HG03469 (cell line): Measurements from ENCODE around the gene ARID4B.
"Not testable (repeated sequence)": the region's sequence is repeated elsewhere in the genome, so short reads cannot be mapped to it uniquely, and the experiment has no call there.

Source experiments
- ATAC-seq: cut with Tn5 transposase; IDR thresholded peaks from one replicate; pipeline ENCODE4 v1.9.1; 2021; ENCODE audit warnings: mild to moderate bottlenecking, moderate library complexity, moderate number of reproducible peaks; ENCODE audit not compliant: unreplicated experiment

Gene ARID4B

GRCh38 chr1:235327559-235328270, at the start of gene ARID4B:
ARID4B (minus strand) TSS chr1:235328179; CDS start chr1:235326919, 1,260 bp downstream.
- ATAC-seq: no peak

- no peak for ATAC-seq
Measured at GRCh38 chr1:235375919-235376605, 48.1 kb upstream of the ARID4B start.

GRCh38 chr1:235369802-235370201, 41.8 kb upstream of the ARID4B start:
- ATAC-seq: no peak

GRCh38 chr1:235368428-235368827, 40.4 kb upstream of the ARID4B start:
- ATAC-seq: no peak

- ATAC-seq: peak; percentile 100
Measured at GRCh38 chr1:235367000-235367908, 39.3 kb upstream of the ARID4B start, which contains the start of gene TBCE. TBCE (plus strand) TSS chr1:235367427; CDS start chr1:235380050, 12,623 bp downstream.

GRCh38 chr1:235366286-235366685, 38.3 kb upstream of the ARID4B start:
- ATAC-seq: no peak

- ATAC-seq: not testable (repeated sequence)
Measured at GRCh38 chr1:235364189-235364588, 36.2 kb upstream of the ARID4B start.

- ATAC-seq: no peak
Measured at GRCh38 chr1:235358899-235359298, 30.9 kb upstream of the ARID4B start.

GRCh38 chr1:235357485-235358373, 29.8 kb upstream of the ARID4B start:
- no peak for ATAC-seq

- no peak for ATAC-seq
Measured at GRCh38 chr1:235351898-235352297, 23.9 kb upstream of the ARID4B start.

- ATAC-seq: no peak
Measured at GRCh38 chr1:235351441-235351840, 23.5 kb upstream of the ARID4B start.

GRCh38 chr1:235343726-235344125, 15.7 kb upstream of the ARID4B start:
- ATAC-seq: no peak

- no peak for ATAC-seq
Measured at GRCh38 chr1:235342471-235342870, 14.5 kb upstream of the ARID4B start.

GRCh38 chr1:235342039-235342438, 14.1 kb upstream of the ARID4B start:
- no peak for ATAC-seq

- no peak for ATAC-seq
Measured at GRCh38 chr1:235341334-235341733, 13.4 kb upstream of the ARID4B start.

- no peak for ATAC-seq
Measured at GRCh38 chr1:235339746-235340145, 11.8 kb upstream of the ARID4B start.

GRCh38 chr1:235336903-235337302, 8.9 kb upstream of the ARID4B start:
- no peak for ATAC-seq

- ATAC-seq: no peak
Measured at GRCh38 chr1:235331401-235331800, 3.4 kb upstream of the ARID4B start.

- ATAC-seq: no peak
Measured at GRCh38 chr1:235330918-235331285, 2.9 kb upstream of the ARID4B start.
